OCI-LY7 (cell line): ENCODE measurements around the gene BPIFB1. TPM values are rescaled to one million over a fixed set of nuclear protein-coding genes. Genes with fewer than 3 reads are reported as not detected.

Experiments
- BruUV-seq: library from RNA; stranded (reverse); fragments of 400-500 nt; replicated peaks from 2 replicates; lab custom pipeline; 2021; lab: Mats Ljungman, UMichigan
- CTCF ChIA-PET: fragments of 300-600 bp; sonication (Branson Sonifier 250); formaldehyde crosslinking; loops from one replicate; lab custom pipeline; 2022; ENCODE audit warnings: antibody characterized with exemption; ENCODE audit not compliant: unreplicated experiment; lab: Charles Lee
- POLR2A ChIA-PET: fragments of 300-600 bp; sonication (Branson Sonifier 250); formaldehyde crosslinking; loops from one replicate; lab custom pipeline; 2022; ENCODE audit warnings: antibody characterized with exemption; lab: Charles Lee
- DNase-seq: peaks from one replicate; pipeline ENCODE4 v3.0.0-alpha.2; 2015; ENCODE audit warnings: low spot score
- H2AFZ ChIP-seq: fragments of 200-600 bp; sonication (generic), shearing (Covaris generic); 2 replicates; pipeline ENCODE4 v1.6.1; 2014; ENCODE audit warnings: mild to moderate bottlenecking, antibody characterized with exemption, low read length, moderate library complexity
- H3K27ac ChIP-seq: fragments of 200-600 bp; sonication (generic); 2 replicates; pipeline ENCODE4 v1.5.1; 2014; ENCODE audit warnings: mixed run types, low read depth, mild to moderate bottlenecking, moderate library complexity, low read length, inconsistent platforms; ENCODE audit not compliant: poor library complexity, severe bottlenecking
- H3K36me3 ChIP-seq: fragments of 200-600 bp; sonication (generic); 2 replicates; pipeline ENCODE4 v1.6.1; 2014; ENCODE audit warnings: mild to moderate bottlenecking, antibody characterized with exemption, low read length, moderate library complexity, mixed read lengths; ENCODE audit not compliant: insufficient read depth
- H3K4me1 ChIP-seq: fragments of 200-600 bp; sonication (generic); 2 replicates; pipeline ENCODE4 v1.5.1; 2014; ENCODE audit warnings: mild to moderate bottlenecking, low read length; ENCODE audit not compliant: insufficient read depth, poor library complexity, severe bottlenecking
- H3K4me2 ChIP-seq: fragments of 200-600 bp; sonication (generic); 2 replicates; pipeline ENCODE4 v1.6.1; 2014; ENCODE audit warnings: mild to moderate bottlenecking, low read length
- H3K4me3 ChIP-seq: fragments of 200-600 bp; sonication (generic); 2 replicates; pipeline ENCODE4 v1.5.1; 2014; ENCODE audit warnings: mild to moderate bottlenecking, low read depth, low read length; ENCODE audit not compliant: poor library complexity, severe bottlenecking
- H3K79me2 ChIP-seq: fragments of 200-600 bp; sonication (generic); 2 replicates; pipeline ENCODE4 v1.6.1; 2016; ENCODE audit warnings: low read depth, mild to moderate bottlenecking, low read length, moderate library complexity, mixed read lengths; ENCODE audit not compliant: insufficient read depth
- H3K9me2 ChIP-seq: fragments of 200-600 bp; sonication (generic); 2 replicates; pipeline ENCODE4 v1.6.1; 2016; ENCODE audit warnings: mild to moderate bottlenecking, low read length, mixed read lengths; ENCODE audit not compliant: insufficient read depth
- H3K9me3 ChIP-seq: fragments of 200-600 bp; sonication (generic); 2 replicates; pipeline ENCODE4 v1.6.1; 2014; ENCODE audit warnings: mild to moderate bottlenecking, mixed run types, low read length, mixed read lengths
- H4K20me1 ChIP-seq: fragments of 200-600 bp; sonication (generic); 2 replicates; pipeline ENCODE4 v1.6.1; 2014; ENCODE audit warnings: mild to moderate bottlenecking, antibody characterized with exemption, low read length, moderate library complexity, mixed read lengths; ENCODE audit not compliant: insufficient read depth
- EZH2phosphoT487 ChIP-seq: fragments of 200-600 bp; sonication (generic); IDR thresholded peaks from 2 replicates; pipeline ENCODE4 v1.6.1; 2018; ENCODE audit warnings: low read depth, borderline replicate concordance, mild to moderate bottlenecking, mixed run types, antibody characterized with exemption, low read length, moderate library complexity, mixed read lengths
- intact Hi-C: fragments of 100-400 bp; cut with micrococcal nuclease; formaldehyde crosslinking; loops from one replicate; pipeline ENCODE4 v1.10.0; 2022; ENCODE audit not compliant: unreplicated experiment
- total RNA-seq, 2 experiments: library from RNA; depleted of rRNA in 1 of 2; stranded (reverse); fragments of >200 nt in 1 of 2; shearing (Covaris generic) in 1 of 2; gene quantifications; 2 replicates each; pipeline ENCODE4 v1.2.3, GENCODE V29; 2014 to 2022
- TF ChIP-seq, protein P1 (sequence below): fragments of 200-600 bp; sonication (generic); conservative IDR thresholded peaks from 2 replicates; pipeline ENCODE4 v1.5.1; 2014; ENCODE audit warnings: mild to moderate bottlenecking, antibody characterized with exemption, low read length, moderate library complexity, mixed read lengths

The BPIFB1 gene
- total RNA-seq, 2 experiments from 2014 or later, result not detected

DNA sequence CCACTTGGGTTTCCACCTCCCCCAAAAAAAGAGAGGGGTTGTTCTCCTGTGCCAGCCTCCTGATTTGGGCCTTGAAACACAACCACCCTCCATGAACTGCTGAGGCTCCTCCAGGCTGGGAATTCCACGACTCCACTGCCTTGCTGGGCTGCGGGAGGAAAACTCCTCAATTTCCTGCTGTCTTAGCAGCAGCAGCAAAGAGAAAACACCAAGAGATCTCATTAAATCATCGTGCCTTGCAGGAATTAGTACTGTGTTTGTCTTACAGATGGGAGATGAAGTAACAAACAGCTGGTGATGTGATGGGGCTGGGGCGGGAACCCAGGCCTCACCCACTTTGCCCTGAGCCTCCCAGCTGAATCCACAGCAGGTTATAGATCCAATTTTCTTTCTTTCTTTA lies 29.0 kb downstream of the BPIFB1 start:
- intact Hi-C loops, result no loop called here
- H3K4me3 ChIP-seq, result no peak overlapping the region
- no peaks in the 10 kb centered on the region for H3K9me2 ChIP-seq
- H3K4me1 ChIP-seq, result no peaks in the 10 kb centered on the region
- no peaks in the 10 kb centered on the region for H3K79me2 ChIP-seq
- no peak for DNase-seq
- no peak for TF ChIP-seq EZH2phosphoT487
- TF ChIP-seq, protein P1, sequence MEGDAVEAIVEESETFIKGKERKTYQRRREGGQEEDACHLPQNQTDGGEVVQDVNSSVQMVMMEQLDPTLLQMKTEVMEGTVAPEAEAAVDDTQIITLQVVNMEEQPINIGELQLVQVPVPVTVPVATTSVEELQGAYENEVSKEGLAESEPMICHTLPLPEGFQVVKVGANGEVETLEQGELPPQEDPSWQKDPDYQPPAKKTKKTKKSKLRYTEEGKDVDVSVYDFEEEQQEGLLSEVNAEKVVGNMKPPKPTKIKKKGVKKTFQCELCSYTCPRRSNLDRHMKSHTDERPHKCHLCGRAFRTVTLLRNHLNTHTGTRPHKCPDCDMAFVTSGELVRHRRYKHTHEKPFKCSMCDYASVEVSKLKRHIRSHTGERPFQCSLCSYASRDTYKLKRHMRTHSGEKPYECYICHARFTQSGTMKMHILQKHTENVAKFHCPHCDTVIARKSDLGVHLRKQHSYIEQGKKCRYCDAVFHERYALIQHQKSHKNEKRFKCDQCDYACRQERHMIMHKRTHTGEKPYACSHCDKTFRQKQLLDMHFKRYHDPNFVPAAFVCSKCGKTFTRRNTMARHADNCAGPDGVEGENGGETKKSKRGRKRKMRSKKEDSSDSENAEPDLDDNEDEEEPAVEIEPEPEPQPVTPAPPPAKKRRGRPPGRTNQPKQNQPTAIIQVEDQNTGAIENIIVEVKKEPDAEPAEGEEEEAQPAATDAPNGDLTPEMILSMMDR, result no peak
- CTCF ChIA-PET, result no interaction called here
- no peak overlapping the region for H3K27ac ChIP-seq
- POLR2A ChIA-PET, result no interaction called here
- no peak overlapping the region for H2AFZ ChIP-seq
- H3K9me3 ChIP-seq, result no peaks in the 10 kb centered on the region
- H3K36me3 ChIP-seq, result no peaks in the 10 kb centered on the region
- H3K4me2 ChIP-seq, result no peak overlapping the region
- no peaks in the 10 kb centered on the region for H4K20me1 ChIP-seq
- BruUV-seq, result no TSS peak

DNA sequence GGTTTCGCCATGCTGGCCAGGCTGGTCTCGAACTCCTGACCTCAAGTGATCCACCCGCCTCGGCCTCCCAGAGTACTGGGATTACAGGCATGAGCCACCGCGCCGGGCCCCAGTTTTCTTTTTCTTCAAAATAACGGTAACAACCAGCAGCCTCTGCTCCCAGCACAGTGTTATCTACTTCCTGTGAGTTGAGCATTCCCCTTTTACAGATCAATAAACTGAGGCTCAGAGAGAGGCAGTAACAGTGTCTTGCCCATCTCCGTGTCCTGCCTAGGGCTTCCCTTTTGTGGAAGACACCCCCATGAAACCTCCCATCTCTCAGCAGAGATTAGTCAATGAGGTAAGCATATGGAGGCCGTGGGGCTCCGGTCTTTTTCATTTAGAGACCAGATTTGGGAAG lies 29.6 kb downstream of the BPIFB1 start:
- Histone ChIP-seq H3K27ac (no peak overlapping the region), H3K36me3 (no peaks in the 10 kb centered on the region), H3K9me3 (no peaks in the 10 kb centered on the region), H4K20me1 (no peaks in the 10 kb centered on the region), H3K4me2 (no peak overlapping the region), H3K79me2 (no peaks in the 10 kb centered on the region), H3K9me2 (no peaks in the 10 kb centered on the region), H2AFZ (no peak overlapping the region), H3K4me3 (no peak overlapping the region), H3K4me1 (no peaks in the 10 kb centered on the region)
- intact Hi-C loops, result no loop called here
- BruUV-seq, result no TSS peak
- TF ChIP-seq, protein P1, result no peak
- TF ChIP-seq EZH2phosphoT487, result no peak
- CTCF ChIA-PET, result no interaction called here
- POLR2A ChIA-PET, result no interaction called here
- DNase-seq, result no peak

DNA sequence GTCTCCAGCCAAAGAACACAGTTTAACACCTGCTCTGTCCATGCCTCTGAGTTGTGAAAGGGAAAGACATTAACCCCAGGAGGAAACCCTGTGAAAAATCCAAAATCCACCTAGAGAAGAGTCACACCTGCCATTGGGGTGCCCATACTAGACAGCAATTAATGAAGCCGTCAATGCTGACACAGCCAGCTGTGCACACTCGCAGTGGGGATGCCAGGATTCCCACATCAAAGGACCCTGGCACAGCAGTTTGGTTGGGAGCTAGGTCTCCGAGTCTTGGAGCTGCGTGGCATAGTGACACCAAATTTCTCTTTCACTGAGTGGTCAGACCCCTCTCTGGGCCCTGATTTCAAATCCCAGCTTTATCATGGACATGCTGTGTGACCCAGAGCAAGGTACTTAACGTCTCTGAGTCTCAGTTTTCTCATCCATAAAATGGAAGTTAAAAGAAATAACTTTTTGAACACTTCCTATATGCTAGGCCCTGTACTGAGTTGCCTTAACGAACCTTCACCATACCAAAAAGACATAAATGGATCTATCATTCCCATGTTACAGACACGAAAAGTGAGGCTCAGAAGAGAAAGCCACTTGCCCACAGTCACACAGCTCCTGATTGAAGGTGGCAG lies 30.8 kb downstream of the BPIFB1 start:
- intact Hi-C loops, result no loop called here
- no peaks in the 10 kb centered on the region for H4K20me1 ChIP-seq
- DNase-seq, result no peak
- ChIA-PET CTCF (no interaction called here), POLR2A (no interaction called here)
- no peak overlapping the region for H3K27ac ChIP-seq
- no peaks in the 10 kb centered on the region for H3K79me2 ChIP-seq
- no peak overlapping the region for H3K4me3 ChIP-seq
- H3K9me3 ChIP-seq, result no peaks in the 10 kb centered on the region
- TF ChIP-seq EZH2phosphoT487, result no peak
- TF ChIP-seq, protein P1, result no peak
- no peaks in the 10 kb centered on the region for H3K9me2 ChIP-seq
- no peaks in the 10 kb centered on the region for H3K4me1 ChIP-seq
- H2AFZ ChIP-seq, result no peak overlapping the region
- BruUV-seq, result no TSS peak
- H3K36me3 ChIP-seq, result no peaks in the 10 kb centered on the region
- H3K4me2 ChIP-seq, result no peak overlapping the region
